Hematopoietic multipotent progenitor cell treated with erythropoietin and hydrocortisone succinate and interleukin-3 and kit ligand, for 8 days (in vitro differentiated cells): ENCODE data around the gene CTIF.
"Not testable (repeated sequence)": the region's sequence is repeated elsewhere in the genome, so short reads cannot be mapped to it uniquely, and the experiment has no call there.

ENCODE experiments used
- DNase-seq: peaks from one replicate; pipeline ENCODE4 v3.0.0-alpha.2; 2015

Gene CTIF

GRCh38 chr18:48649231-48649630 is 110.4 kb downstream of the CTIF start:
- DNase-seq: no peak

GRCh38 chr18:48654591-48654990 is 115.8 kb downstream of the CTIF start:
- not testable (repeated sequence) for DNase-seq

GRCh38 chr18:48655508-48655907 is 116.7 kb downstream of the CTIF start:
- DNase-seq: no peak

- no peak for DNase-seq
Measured at GRCh38 chr18:48656176-48656575, 117.3 kb downstream of the CTIF start.

- DNase-seq: no peak
Measured at GRCh38 chr18:48656582-48656981, 117.8 kb downstream of the CTIF start.

GRCh38 chr18:48657447-48658120 is 118.8 kb downstream of the CTIF start:
- DNase-seq: no peak

GRCh38 chr18:48658721-48659120 is 119.9 kb downstream of the CTIF start:
- no peak for DNase-seq

- no peak for DNase-seq
Measured at GRCh38 chr18:48659188-48660009, 120.6 kb downstream of the CTIF start.

- no peak for DNase-seq
Measured at GRCh38 chr18:48660346-48661228, 121.8 kb downstream of the CTIF start.

GRCh38 chr18:48661421-48661820 is 122.6 kb downstream of the CTIF start:
- DNase-seq: no peak

- peak; percentile 16 for DNase-seq
Measured at GRCh38 chr18:48662011-48662661, 123.3 kb downstream of the CTIF start.

GRCh38 chr18:48663096-48663930 is 124.5 kb downstream of the CTIF start:
- DNase-seq: no peak

- DNase-seq: peak; percentile 48
Measured at GRCh38 chr18:48663931-48664847, 125.4 kb downstream of the CTIF start.

- no peak for DNase-seq
Measured at GRCh38 chr18:48665654-48666053, 126.8 kb downstream of the CTIF start.

GRCh38 chr18:48666613-48667012 is 127.8 kb downstream of the CTIF start:
- DNase-seq: no peak

- no peak for DNase-seq
Measured at GRCh38 chr18:48667276-48668254, 128.7 kb downstream of the CTIF start.

GRCh38 chr18:48668466-48669179 is 129.8 kb downstream of the CTIF start:
- no peak for DNase-seq

- no peak for DNase-seq
Measured at GRCh38 chr18:48669180-48669675, 130.4 kb downstream of the CTIF start.
